Activated naive CD8-positive, alpha-beta T cell treated with anti-CD3 and anti-CD28 coated beads for 36 hours (primary cell): Measurements from ENCODE around the gene DNAJB13. TPM values are rescaled to one million over a fixed set of nuclear protein-coding genes. Genes with fewer than 3 reads are reported as not detected.

ENCODE experiments used
- DNase-seq: peaks from one replicate; pipeline ENCODE4 v3.0.0; 2021
- H3K27ac Mint-ChIP-seq: one replicate; pipeline ENCODE4 v1.8.0; 2022; ENCODE audit warnings: mild to moderate bottlenecking, moderate library complexity, mixed read lengths
- H3K27me3 Mint-ChIP-seq: one replicate; pipeline ENCODE4 v1.8.0; 2022; ENCODE audit warnings: mild to moderate bottlenecking, mixed read lengths
- H3K36me3 Mint-ChIP-seq: one replicate; pipeline ENCODE4 v1.8.0; 2021; ENCODE audit warnings: mild to moderate bottlenecking, mixed read lengths
- H3K4me1 Mint-ChIP-seq: one replicate; pipeline ENCODE4 v1.8.0; 2021; ENCODE audit warnings: mixed read lengths
- H3K4me3 Mint-ChIP-seq: one replicate; pipeline ENCODE4 v1.8.0; 2022; ENCODE audit warnings: mild to moderate bottlenecking, moderate library complexity, mixed read lengths
- H3K9me3 Mint-ChIP-seq: one replicate; pipeline ENCODE4 v1.8.0; 2022; ENCODE audit warnings: mixed read lengths
- total RNA-seq, 2 experiments: library from RNA; stranded (reverse); gene quantifications; one replicate each; pipeline ENCODE4 v1.2.3, GENCODE V29; 2021

DNAJB13 gene
- total RNA-seq, 2 experiments from 2014 or later, result 0.18 to 0.21 TPM

DNA sequence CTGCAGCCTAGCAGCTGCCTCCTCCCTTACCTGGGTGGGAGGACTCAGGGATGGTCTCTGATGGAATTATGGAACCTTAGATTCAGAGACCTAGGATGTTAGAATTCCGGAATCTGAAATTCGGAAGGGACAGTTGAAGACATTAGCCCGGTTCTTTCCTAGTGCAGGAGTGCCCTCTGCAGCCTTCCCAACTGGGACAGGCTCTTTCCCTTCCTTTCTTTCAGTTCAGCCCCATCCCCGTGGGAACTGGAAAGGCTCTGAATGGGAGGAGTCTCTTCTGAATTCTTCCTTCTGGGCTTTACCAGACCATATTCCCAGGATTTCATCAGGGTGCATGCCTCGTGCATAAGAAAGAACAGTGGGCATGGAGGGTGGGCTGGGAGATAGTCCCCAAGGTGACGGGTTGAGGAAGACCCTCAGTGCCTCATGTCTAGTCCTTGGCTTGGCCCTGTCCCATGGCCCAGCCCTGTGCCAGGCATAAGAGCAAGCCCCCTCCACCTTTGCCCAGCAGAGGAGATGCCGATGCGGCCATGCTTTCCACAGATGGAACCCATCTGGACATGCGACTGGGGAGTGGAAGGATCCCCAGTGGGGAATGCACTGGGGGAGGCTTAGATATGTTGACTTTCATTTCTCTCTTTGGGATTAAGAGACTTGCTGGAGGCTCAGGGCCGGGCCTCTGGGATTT lies 14.4 kb downstream of the DNAJB13 start:
- H3K27ac Mint-ChIP-seq, result no peak overlapping the region
- no peaks in the 10 kb centered on the region for H3K27me3 Mint-ChIP-seq

DNA sequence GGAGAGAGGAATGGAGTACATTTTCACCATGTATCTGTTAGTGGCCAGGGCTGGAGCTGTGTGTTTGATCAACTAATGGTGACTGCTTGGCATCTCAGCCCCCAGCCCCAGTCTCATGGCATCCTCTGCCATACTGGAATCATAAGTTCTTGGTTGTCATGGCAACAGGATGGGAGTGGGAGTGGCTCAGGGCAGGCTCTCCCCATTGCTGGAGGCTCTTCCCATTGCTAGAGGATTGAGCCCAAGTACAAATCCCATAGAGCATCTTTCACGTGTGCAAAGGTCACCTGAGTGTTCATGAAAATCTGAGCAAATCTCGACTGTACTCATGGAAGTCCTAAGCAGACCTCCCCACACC lies 14.9 kb downstream of the DNAJB13 start:
- Mint-ChIP-seq H3K27me3 (no peaks in the 10 kb centered on the region), H3K4me3 (no peak overlapping the region), H3K9me3 (no peaks in the 10 kb centered on the region), H3K36me3 (no peaks in the 10 kb centered on the region), H3K4me1 (peaks cover 49% of the 10 kb centered on the region), H3K27ac (no peak overlapping the region)
- no peak for DNase-seq

More for the DNA sequence above, 14.4 kb downstream of the DNAJB13 start:
- H3K4me3 Mint-ChIP-seq, result no peak overlapping the region
- H3K9me3 Mint-ChIP-seq, result no peaks in the 10 kb centered on the region
- H3K4me1 Mint-ChIP-seq, result peaks cover 44% of the 10 kb centered on the region
- no peak for DNase-seq
- H3K36me3 Mint-ChIP-seq, result no peaks in the 10 kb centered on the region

DNA sequence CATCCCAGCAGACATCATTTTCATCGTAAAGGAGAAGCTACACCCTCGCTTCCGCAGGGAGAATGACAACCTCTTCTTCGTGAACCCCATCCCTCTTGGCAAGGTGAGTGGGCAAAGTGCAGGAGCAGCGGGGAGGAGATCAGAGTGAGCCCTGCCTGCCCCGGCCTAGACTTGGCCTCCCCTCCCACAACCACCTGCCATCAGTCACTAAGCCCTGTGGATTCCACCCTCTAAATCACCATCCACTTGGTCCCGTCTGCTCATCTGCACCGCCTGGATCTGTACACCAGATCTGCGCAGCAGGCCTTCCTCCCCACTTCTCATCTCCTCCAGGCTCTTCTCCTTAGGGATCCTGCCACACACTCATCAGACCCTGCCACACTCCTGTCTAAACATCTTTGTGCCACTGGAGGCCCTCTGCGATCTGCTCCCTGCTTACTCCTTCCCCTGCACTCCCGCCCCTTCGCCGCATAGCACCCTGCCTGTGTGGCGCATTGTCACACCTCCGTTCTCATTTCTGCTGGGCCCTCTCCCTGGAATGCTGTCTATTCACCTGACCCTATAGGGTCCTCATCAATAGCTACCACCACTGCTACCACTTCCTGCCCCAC lies 17.6 kb downstream of the DNAJB13 start:
- DNase-seq, result no peak
- peaks cover 8% of the 10 kb centered on the region for H3K36me3 Mint-ChIP-seq
- H3K4me1 Mint-ChIP-seq, result peaks cover 70% of the 10 kb centered on the region
- H3K27me3 Mint-ChIP-seq, result no peaks in the 10 kb centered on the region
- H3K9me3 Mint-ChIP-seq, result no peaks in the 10 kb centered on the region
- H3K27ac Mint-ChIP-seq, result peak overlapping the region; percentile 75
- H3K4me3 Mint-ChIP-seq, result no peak overlapping the region

DNA sequence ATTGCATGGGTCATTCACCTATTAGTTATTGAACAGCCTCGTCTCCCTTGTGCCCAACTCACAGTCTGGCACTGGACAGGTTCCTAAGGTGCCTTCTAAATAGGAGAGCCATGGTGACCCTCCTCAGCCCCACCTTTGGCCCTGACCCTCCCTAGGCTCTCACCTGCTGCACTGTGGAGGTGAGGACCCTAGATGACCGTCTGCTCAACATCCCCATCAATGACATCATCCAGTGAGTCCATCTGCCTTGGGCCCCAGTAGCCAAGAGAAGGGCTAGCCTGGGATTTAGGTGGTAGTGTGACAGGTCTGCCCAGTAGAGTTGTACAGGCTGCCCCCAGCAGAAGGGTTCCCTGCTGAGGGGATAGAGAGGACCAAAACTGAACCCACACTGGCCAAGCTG lies 18.3 kb downstream of the DNAJB13 start:
- Mint-ChIP-seq H3K27me3 (no peaks in the 10 kb centered on the region), H3K4me3 (no peak overlapping the region), H3K4me1 (peaks cover 76% of the 10 kb centered on the region), H3K9me3 (no peaks in the 10 kb centered on the region), H3K36me3 (peaks cover 9% of the 10 kb centered on the region), H3K27ac (peak overlapping the region; percentile 81)
- DNase-seq, result no peak

DNA sequence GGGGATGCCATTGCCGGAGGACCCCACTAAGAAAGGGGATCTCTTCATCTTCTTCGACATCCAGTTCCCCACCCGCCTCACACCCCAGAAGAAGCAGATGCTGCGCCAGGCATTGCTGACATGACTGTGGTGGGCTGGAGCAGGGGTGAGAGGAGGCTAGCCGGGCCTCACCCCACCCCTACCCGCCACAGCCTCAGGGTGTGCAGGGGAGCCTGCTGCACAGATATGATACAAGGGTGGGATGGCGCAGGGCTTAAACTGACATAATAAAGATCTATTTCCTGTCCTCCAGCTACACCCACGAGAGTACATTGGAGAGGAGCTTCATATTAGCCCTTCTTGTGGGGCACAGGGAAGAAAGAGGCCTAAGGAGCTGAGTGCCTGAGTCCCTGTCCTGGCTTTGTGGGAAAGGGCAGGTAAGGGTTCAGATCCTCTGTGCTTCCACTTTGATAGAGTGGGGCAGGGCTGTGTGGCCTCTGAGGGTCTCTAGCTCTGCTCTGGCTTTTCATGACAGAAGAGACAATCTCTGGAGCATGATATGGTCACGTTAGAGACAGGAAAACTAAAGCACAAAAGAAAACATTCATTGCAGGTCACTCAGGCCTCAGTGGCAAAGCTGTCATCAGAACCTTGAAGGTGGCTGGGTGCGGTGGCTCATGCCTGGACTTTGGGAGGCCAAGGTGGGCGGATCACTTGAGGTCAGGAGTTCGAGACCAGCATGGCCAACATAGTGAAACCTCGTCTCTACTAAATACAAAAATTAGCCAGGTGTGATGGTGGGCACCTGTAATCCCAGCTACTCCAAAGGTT lies 19.4 kb downstream of the DNAJB13 start:
- H3K4me1 Mint-ChIP-seq, result peaks cover 77% of the 10 kb centered on the region
- no peaks in the 10 kb centered on the region for H3K27me3 Mint-ChIP-seq
- peaks cover 17% of the 10 kb centered on the region for H3K36me3 Mint-ChIP-seq
- peak overlapping the region; percentile 81 for H3K27ac Mint-ChIP-seq
- H3K4me3 Mint-ChIP-seq, result no peak overlapping the region
- no peak for DNase-seq
- no peaks in the 10 kb centered on the region for H3K9me3 Mint-ChIP-seq

DNA sequence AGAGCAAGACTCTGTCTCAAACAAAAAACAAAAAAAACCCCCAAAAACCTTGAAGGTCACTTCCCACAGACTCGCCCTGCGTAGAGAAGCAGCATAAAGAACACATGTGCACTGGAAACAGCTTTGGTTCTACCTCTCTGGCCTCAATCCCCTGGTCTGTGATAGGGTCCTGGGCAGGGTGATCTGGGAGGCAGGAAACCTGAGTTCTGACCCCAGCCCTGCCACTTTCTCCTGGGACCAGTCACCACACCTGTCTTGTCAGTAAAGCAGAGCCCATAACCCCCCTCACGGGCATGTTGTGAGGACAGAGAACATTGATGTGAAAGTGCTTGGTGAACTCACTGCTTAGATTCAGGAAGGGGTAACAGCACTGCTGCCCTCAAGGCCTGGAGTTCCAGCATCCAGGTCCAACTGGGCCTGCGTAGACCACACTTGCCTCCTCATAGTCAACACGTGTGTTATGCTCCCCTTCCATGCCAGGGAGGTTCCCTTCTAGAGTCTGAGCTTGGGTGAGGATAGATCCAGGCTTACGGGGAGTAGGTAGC lies 20.4 kb downstream of the DNAJB13 start:
- Mint-ChIP-seq H3K9me3 (no peaks in the 10 kb centered on the region), H3K4me3 (no peak overlapping the region), H3K4me1 (peaks cover 80% of the 10 kb centered on the region), H3K27ac (peak overlapping the region; percentile 81), H3K36me3 (peaks cover 26% of the 10 kb centered on the region), H3K27me3 (no peaks in the 10 kb centered on the region)
- DNase-seq, result no peak

DNA sequence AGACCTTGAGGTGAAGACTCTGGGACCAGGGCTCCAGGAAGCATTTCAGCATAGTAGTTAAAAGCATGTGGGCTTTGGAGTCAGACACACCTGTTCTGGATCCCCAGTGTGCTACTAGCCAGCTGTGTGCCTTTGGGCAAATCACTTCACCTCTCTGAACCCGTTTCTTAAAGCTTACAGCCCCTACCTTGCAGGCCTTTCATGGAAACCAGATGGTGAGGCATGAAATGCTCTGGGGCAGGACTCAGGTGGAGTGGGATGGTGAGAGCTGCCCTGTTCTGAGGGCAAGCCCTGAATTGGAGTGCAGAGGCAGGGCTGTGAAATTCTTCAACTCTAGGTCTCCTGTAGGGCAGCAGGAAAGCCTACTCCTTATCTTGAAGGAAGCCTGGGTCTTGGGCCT lies 21.4 kb downstream of the DNAJB13 start:
- peaks cover 34% of the 10 kb centered on the region for H3K36me3 Mint-ChIP-seq
- peaks cover 87% of the 10 kb centered on the region for H3K4me1 Mint-ChIP-seq
- no peak for DNase-seq
- H3K4me3 Mint-ChIP-seq, result no peak overlapping the region
- H3K27ac Mint-ChIP-seq, result peak overlapping the region; percentile 44
- H3K9me3 Mint-ChIP-seq, result no peaks in the 10 kb centered on the region
- no peaks in the 10 kb centered on the region for H3K27me3 Mint-ChIP-seq

DNA sequence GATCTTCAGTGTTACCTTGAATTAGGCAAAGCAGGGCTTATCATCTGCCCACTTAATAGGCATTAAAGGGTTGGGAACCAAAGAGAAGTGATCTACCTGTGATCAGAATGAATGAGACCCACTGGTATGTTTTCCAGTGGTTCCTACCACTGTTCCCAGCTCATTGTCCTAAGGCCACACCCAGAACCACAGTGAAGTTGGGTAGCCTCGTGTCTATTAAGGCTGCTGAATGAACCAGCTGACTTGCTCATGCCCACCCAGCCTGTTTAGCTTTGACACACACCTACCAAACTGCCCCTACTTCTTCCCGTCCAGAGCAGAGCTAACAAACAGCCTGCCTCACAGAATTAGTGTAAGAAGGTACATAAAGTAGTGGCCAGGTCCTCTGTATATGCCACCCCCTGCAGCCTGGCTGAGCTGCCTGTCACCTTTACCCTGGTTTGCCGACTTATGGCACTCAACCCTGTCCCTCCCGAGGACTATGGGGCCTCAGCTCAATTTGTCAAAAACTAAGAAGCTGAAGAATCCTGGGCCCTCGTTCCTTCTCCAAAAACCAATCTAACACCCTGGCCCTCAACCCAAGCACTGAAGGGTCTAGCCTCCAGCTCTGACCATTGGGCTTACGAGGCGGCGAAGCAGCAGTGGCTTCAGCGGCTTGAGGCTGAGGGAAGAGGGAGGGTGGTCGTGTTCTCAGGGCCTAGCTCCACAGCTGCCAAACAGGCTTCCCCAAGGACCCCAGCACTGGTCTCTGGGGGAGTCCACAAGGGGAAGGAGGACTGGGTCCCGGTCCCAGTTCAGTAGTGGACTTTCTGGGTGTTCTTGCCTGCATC lies 22.0 kb downstream of the DNAJB13 start:
- Mint-ChIP-seq H3K27ac (peak overlapping the region; percentile 44), H3K9me3 (no peaks in the 10 kb centered on the region), H3K4me1 (peaks cover 87% of the 10 kb centered on the region), H3K4me3 (no peak overlapping the region), H3K36me3 (peaks cover 41% of the 10 kb centered on the region), H3K27me3 (no peaks in the 10 kb centered on the region)
- DNase-seq, result no peak

DNA sequence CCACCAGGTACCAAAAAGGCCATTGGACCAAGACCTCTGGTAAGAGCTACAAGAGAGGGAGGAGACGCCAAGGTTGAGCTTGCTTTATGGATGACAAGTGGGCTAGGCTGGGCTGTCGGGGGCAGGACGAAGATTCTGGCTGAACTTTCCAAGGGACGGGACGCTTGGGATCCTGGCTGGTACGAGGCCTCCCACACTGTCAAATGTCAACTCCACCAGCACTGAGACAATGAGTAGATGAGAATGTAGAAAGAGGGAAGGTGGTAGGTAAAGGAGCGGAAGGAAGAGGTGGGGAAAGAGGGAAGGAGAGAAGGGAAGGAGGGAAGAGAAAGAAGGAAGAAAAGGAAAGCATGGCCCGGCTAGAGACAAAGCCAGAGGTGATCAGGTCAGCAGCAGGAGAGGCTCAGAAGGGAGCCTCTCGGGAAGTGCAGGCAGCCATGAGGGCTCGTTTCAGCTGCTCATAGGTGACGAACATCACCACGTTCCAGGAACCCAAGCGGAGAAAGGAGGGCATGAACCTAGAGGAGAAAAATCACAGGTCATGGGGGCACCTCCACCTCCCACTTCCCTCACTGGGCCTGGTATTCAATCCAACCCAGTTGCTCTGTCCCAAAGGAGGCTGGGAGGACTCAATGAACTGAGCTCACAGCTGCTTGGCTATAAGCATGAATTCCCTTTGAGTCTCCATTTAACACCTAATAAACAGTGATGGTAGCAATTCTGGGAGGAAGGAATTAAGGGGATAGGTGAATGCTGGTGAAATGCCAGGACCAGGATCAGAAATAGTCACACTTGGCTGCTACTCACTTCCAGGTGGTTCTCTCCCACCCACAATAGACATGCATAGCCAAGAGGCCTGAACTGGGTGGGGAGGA lies 24.0 kb downstream of the DNAJB13 start:
- DNase-seq, result no peak
- no peak overlapping the region for H3K4me3 Mint-ChIP-seq
- peak overlapping the region; percentile 54 for H3K27ac Mint-ChIP-seq
- no peaks in the 10 kb centered on the region for H3K27me3 Mint-ChIP-seq
- peaks cover 84% of the 10 kb centered on the region for H3K4me1 Mint-ChIP-seq
- H3K36me3 Mint-ChIP-seq, result peaks cover 59% of the 10 kb centered on the region
- H3K9me3 Mint-ChIP-seq, result no peaks in the 10 kb centered on the region

DNA sequence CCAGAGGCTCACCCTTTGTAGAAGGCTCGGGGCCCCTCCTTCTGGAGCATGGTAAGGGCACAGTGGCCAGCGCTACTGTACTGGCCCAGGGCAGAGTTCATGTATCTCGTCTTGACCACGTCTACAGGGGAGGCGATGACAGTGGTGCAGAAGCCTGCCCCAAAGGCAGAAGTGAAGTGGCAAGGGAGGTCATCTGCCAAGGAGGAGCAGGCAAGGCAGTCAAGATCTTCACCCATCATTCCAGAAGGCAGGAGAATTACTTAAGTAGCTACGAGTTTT lies 24.6 kb downstream of the DNAJB13 start:
- DNase-seq, result no peak
- Mint-ChIP-seq H3K36me3 (peaks cover 65% of the 10 kb centered on the region), H3K4me1 (peaks cover 84% of the 10 kb centered on the region), H3K27me3 (no peaks in the 10 kb centered on the region), H3K9me3 (no peaks in the 10 kb centered on the region), H3K4me3 (no peak overlapping the region), H3K27ac (peak overlapping the region; percentile 54)

DNA sequence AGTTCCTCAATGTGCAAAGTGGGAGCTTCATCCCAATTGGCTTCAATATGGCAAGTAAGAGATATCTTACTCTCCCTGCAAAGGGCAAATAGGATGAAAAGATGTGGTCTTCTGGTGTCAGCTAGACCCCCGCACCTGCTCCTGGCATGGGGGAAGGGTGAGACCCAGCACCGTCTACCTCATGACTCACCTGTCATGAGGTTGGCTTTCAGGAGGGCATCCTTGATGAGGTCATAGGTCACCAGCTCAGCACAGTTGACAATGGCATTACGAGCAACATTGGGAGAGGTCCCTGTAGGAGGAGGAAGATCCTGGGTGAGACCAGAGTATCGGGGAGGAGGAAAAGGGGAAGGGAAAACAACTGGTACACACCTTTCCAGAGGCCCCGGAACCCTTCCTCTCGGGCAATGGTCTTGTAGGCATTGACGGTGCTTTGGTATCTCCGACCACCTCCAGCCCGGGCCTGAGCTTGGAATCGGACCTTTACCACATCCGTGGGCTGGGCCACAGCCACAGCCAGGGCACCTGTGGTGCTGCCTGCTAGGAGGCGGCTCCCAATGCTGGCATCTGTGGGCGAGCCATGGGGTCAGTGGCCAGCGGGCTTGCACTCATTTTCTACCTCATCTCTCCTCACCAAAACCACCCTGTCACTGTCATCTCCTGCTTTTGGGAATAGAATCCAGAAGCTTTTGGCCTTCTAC lies 25.8 kb downstream of the DNAJB13 start:
- H3K4me3 Mint-ChIP-seq, result no peak overlapping the region
- H3K27ac Mint-ChIP-seq, result peak overlapping the region; percentile 98
- no peaks in the 10 kb centered on the region for H3K27me3 Mint-ChIP-seq
- DNase-seq, result no peak
- peaks cover 79% of the 10 kb centered on the region for H3K4me1 Mint-ChIP-seq
- peaks cover 77% of the 10 kb centered on the region for H3K36me3 Mint-ChIP-seq
- no peaks in the 10 kb centered on the region for H3K9me3 Mint-ChIP-seq

DNA sequence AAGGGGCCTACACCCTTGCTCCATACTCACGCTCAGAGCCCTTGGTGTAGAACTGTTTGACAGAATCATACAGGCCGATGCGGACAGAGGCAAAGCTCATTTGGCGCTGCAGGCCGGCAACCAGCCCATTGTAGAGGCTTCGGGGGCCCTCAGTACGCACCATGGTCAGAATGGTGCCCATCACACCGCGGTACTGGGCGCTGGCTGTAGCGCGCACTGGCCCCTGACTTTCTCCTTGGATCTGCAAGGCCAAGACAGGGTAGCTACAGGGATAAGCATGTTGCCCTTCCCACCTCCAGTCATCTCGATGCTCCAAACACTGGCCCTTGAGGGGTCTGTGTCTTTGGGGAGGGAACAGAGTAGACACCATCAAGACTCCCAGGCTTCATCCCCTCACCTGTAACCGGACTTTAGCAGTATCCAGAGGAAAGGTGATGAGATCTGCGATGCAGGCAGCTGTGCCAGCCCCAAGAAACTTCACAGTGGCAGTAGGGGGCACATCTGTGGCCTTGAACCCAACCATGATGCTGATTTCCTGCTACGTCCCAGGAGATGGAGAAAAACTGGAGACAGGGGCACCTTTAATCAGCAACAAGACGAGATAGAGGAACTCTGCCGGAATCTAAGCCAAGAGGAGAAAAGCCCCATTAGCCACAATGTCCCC lies 27.2 kb downstream of the DNAJB13 start:
- no peak for DNase-seq
- Mint-ChIP-seq H3K36me3 (peaks cover 83% of the 10 kb centered on the region), H3K4me1 (peaks cover 70% of the 10 kb centered on the region), H3K27me3 (no peaks in the 10 kb centered on the region), H3K4me3 (no peak overlapping the region), H3K27ac (peak overlapping the region; percentile 98), H3K9me3 (no peaks in the 10 kb centered on the region)

DNA sequence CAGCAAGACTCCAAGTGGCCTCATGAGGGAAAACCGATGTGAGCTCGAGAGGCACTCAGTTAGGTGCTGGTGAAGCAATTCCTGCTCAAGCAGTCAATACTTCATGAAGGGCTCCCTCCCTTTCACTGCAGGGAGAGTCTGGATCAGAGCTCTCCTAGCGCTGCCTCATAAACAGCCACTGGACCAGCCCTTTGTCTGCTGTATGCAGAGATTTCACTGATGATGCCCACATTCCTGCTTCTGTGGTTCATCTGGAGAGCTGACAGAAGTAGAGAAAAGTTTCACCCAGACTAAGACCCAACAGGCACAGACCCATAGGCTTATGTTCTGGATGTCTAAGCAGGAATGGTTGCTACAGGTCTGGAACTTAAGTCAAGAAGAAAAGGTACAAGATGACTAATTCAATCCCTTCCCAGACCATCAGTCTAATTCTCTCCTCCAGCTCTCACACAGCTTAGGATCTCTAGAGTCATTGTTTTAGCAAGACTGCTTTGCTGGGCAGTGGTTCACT lies 27.8 kb downstream of the DNAJB13 start:
- Mint-ChIP-seq H3K4me3 (peak overlapping the region; percentile 59), H3K36me3 (peaks cover 79% of the 10 kb centered on the region), H3K27ac (peak overlapping the region; percentile 98), H3K4me1 (peaks cover 67% of the 10 kb centered on the region), H3K9me3 (no peaks in the 10 kb centered on the region), H3K27me3 (no peaks in the 10 kb centered on the region)
- no peak for DNase-seq
